Peyer's patch (tissue), 4 donors: ENCODE results near the gene GREB1L. TPM values are rescaled to one million over a fixed set of nuclear protein-coding genes. Genes with fewer than 3 reads are reported as not detected.

ENCODE experiments used
- DNase-seq, 3 donors: peaks; one replicate each; pipeline ENCODE4 v3.0.0-alpha.2; 2017 to 2019
- H3K27ac ChIP-seq, 4 donors: fragments of 200-600 bp; sonication (generic); one replicate each; pipeline ENCODE4 v1.5.1; 2016 to 2019
- H3K27me3 ChIP-seq, 2 donors: fragments of 200-600 bp; sonication (generic); one replicate each; pipeline ENCODE4 v1.5.1; 2019
- H3K36me3 ChIP-seq, 3 donors: fragments of 200-600 bp; sonication (generic); one replicate each; pipeline ENCODE4 v1.5.1; 2016 to 2019
- H3K4me1 ChIP-seq, 4 donors: fragments of 200-600 bp; sonication (generic); one replicate each; pipeline ENCODE4 v1.5.1; 2016 to 2019
- H3K4me3 ChIP-seq, 4 donors: fragments of 200-600 bp; sonication (generic); 1 replicate in 3 of 4; 2 replicates in 1 of 4; pipeline ENCODE4 v1.5.1; 2016 to 2019; ENCODE audit warnings: mild to moderate bottlenecking in 1 of 4
- H3K9me3 ChIP-seq, 4 donors: fragments of 200-600 bp; sonication (generic); one replicate each; pipeline ENCODE4 v1.5.1; 2016 to 2019; ENCODE audit warnings: mild to moderate bottlenecking in 1 of 4
- POLR2A ChIP-seq, 2 donors: fragments of 450-650 bp; IDR thresholded peaks; one replicate each; pipeline ENCODE4 v1.5.1; 2017; ENCODE audit warnings: antibody characterized with exemption in 2 of 2, mild to moderate bottlenecking in 2 of 2, moderate library complexity in 2 of 2
- small RNA-seq, 2 donors: library from RNA; depleted of rRNA; stranded (forward); fragments of <200 nt; gene quantifications; one replicate each; pipeline ENCODE3, GENCODE V24; 2016
- total RNA-seq, 4 donors: library from RNA; depleted of rRNA; stranded (reverse); fragments of >200 nt; gene quantifications; one replicate each; pipeline ENCODE4 v1.1.0, GENCODE V29; 2016
- TF ChIP-seq, protein P1 (sequence below), 6 experiments: fragments of 450-650 bp in 4 of 6; fragments of 200-600 bp in 2 of 6; sonication (generic) in 1 of 6; IDR thresholded peaks; one replicate each; pipeline ENCODE4 v1.5.1; 2017 to 2019; ENCODE audit warnings: antibody characterized with exemption in 6 of 6, mild to moderate bottlenecking in 3 of 6, moderate library complexity in 1 of 6

Gene GREB1L
- total RNA-seq, 4 donors from 2014 or later, result 0.53 to 3.3 (median 2.8) TPM

DNA sequence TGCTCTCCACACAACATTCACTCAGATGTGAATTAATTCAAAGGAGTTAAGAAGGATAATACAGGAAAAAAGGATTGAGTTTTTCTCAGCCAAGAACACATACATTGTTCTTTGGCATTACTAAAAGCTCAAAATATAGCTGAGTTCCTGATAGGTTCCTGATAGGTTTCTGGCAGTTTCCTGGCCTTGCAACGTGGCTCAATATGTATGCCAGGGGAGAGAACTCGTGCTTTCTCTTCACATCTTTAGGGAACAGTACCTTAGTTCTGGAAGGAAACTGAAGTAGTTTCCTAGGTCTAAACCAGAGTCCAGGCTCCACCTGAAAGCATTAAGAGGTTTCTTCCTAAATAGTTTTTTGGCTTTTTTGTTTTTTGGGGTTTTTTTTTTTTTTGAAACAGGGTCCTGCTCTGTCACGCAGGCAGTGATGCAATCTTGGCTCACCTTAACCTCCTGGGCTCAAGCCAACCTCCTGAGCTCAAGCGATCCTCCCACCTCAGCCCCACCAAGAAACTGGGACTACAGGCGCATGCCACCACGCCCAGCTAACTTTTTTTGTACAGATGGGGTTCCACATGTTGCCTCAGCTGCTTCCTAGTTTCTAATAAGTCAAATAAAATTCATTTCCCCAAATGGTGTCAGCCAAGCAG lies 315.7 kb downstream of the GREB1L start:
- TF ChIP-seq POLR2A (IDR thresholded peaks at IDR 0.05), result no peak
- TF ChIP-seq, protein P1, sequence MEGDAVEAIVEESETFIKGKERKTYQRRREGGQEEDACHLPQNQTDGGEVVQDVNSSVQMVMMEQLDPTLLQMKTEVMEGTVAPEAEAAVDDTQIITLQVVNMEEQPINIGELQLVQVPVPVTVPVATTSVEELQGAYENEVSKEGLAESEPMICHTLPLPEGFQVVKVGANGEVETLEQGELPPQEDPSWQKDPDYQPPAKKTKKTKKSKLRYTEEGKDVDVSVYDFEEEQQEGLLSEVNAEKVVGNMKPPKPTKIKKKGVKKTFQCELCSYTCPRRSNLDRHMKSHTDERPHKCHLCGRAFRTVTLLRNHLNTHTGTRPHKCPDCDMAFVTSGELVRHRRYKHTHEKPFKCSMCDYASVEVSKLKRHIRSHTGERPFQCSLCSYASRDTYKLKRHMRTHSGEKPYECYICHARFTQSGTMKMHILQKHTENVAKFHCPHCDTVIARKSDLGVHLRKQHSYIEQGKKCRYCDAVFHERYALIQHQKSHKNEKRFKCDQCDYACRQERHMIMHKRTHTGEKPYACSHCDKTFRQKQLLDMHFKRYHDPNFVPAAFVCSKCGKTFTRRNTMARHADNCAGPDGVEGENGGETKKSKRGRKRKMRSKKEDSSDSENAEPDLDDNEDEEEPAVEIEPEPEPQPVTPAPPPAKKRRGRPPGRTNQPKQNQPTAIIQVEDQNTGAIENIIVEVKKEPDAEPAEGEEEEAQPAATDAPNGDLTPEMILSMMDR (IDR thresholded peaks at IDR 0.05), result no peak
- DNase-seq, result no peak
- no peak overlapping the region for H3K27ac ChIP-seq

DNA sequence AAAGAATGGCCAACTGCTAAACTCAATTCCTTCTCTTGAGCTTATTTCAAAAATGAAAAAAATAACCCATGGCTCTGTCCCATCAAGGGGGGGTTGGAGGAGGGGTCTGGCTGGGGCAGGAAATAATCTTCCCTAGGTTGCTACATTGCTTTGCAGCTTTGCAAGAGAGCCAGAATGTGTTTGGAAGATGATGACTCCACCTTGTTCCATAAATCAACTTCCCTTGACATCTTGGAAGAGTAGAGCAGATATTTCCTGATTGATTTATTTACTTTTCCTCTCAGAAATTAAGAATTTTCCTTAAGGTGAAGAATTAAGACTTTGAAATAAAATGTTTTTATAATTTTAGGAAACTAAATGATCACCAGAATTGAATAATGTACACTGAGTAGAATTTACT lies 317.2 kb downstream of the GREB1L start:
- Histone ChIP-seq H3K36me3 (peaks cover 0 to 80% (median 0%) of the 10 kb centered on the region in 3 donors), H3K4me1 (no peaks in the 10 kb centered on the region), H3K4me3 (no peak overlapping the region), H3K9me3 (no peaks in the 10 kb centered on the region), H3K27ac (no peak overlapping the region), H3K27me3 (no peaks in the 10 kb centered on the region)
- no peak for DNase-seq
- TF ChIP-seq, protein P1 (IDR thresholded peaks at IDR 0.05), result no peak
- TF ChIP-seq POLR2A (IDR thresholded peaks at IDR 0.05), result no peak

More for the DNA sequence above, 315.7 kb downstream of the GREB1L start:
- H3K27me3 ChIP-seq, result no peaks in the 10 kb centered on the region
- peaks cover 0 to 74% (median 0%) of the 10 kb centered on the region in 3 donors for H3K36me3 ChIP-seq
- no peaks in the 10 kb centered on the region for H3K9me3 ChIP-seq
- H3K4me3 ChIP-seq, result no peak overlapping the region
- no peaks in the 10 kb centered on the region for H3K4me1 ChIP-seq

DNA sequence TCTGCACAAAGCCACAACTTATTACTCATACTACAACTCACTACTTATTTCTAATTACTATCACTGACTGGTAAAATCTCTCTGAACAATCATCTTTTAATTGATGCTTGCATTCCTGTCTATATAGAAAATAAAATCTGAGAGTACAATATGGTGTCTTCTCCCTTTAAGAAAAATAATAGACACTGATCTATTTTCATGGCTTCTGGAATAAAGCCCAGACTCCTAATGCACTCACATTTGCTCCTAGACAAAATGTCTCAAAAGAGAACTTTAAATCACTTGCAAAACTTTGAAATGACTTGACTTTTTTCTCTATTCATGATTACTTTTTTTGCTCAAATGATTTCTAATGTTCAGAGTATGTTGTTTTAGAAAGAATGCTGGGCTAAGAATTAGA lies 329.7 kb downstream of the GREB1L start:
- TF ChIP-seq, protein P1 (IDR thresholded peaks at IDR 0.05), result no peak
- TF ChIP-seq POLR2A (IDR thresholded peaks at IDR 0.05), result no peak
- H3K36me3 ChIP-seq, result peaks cover 0 to 66% (median 0%) of the 10 kb centered on the region in 3 donors
- no peak for DNase-seq
- no peak overlapping the region for H3K4me3 ChIP-seq
- H3K27me3 ChIP-seq, result no peaks in the 10 kb centered on the region
- H3K4me1 ChIP-seq, result no peaks in the 10 kb centered on the region
- H3K9me3 ChIP-seq, result no peaks in the 10 kb centered on the region
- no peak overlapping the region for H3K27ac ChIP-seq

Small RNA genes lying within 50 kb of the gene (small RNA-seq; reads per million reads assigned to genes)
- 0 reads per million in 2 donors for gene RF00603

Other genes with a start within 250 kb of the GREB1L start
- gene ROCK1, start 130.4 kb upstream of the GREB1L start, total RNA-seq, result 100 to 1,000 TPM in 1 of 4 donors, 10 to 100 TPM in 3; 40.6 to 111 (median 54.9) TPM